ENCODE measurements around the gene GPR32. TPM values are rescaled to one million over a fixed set of nuclear protein-coding genes. Genes with fewer than 3 reads are reported as not detected.

The GPR32 gene
- total and polyA plus RNA-seq, 2 donors (not counting 1 experiment from before 2014, with no cell fraction given), result not detected

DNA sequence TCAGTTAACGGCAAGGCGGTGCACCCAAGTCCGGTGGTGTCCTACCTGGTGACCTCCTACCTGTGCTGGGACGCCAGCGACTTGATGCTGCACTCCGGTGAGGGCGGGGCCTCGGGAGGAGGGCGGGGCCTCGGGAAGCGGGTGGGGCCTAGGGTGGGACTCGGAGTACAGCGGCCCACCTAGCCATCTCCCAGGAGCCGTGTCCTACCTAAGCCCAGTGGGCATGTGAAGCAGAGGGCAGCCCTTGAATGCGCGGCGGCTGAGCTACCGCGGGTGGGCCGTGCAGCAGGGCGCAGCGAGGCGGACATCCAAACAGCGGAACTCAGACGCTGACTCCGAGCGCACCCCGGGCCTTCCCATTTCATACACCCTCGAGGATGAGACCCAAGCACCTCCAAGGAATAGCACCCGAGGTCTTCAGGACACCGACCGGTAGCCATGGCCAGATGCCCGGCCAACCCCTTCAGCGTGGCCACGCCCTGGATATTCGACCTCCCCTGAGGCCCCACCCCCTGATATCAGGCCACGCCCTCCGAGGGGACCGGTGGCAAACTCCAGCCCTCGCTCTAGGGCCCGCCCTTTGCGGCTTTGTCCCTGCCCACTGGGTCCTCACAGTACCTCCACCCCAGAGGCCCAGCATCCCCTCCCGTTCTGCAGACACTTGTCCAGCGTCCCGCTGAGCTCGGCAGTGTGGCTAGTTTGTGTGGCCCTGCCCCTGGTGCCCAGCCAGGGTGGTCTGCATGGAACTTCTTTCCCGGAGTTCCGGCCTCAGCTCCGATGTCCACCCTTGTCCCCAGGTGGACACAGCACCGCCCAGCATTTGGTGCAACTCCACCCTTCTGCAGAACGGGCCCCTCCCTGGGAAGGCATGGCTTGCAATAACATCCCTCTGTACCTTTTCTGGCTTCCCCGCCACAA lies 47.9 kb downstream of the GPR32 start:
- no peaks in the 10 kb centered on the region for H3K79me2 ChIP-seq (ENCODE audit: control insufficient read depth, insufficient read depth, low read length)
- H3K4me2 ChIP-seq (replicated peaks; ENCODE audit: low read depth, low read length, poor library complexity, severe bottlenecking), result peak overlapping the region; percentile 75
- H3K4me3 ChIP-seq (ENCODE audit: control extremely low read depth in 1 of 5, extremely low read depth in 1 of 5, insufficient read depth in 1 of 5, low read depth in 2 of 5, low read length in 4 of 5), result peak overlapping the region in 4 of 5 experiments; percentile 60 to 76 (median 67)
- ATAC-seq (ENCODE audit: low read depth) (peak; percentile 69), DNase-seq (peak; percentile 77)
- H3K9me3 Mint-ChIP-seq (ENCODE audit: insufficient read depth), result no peaks in the 10 kb centered on the region
- H3K9ac ChIP-seq (ENCODE audit: low read length), result peak overlapping the region; percentile 66
- ChIA-PET CTCF (interaction anchor here (3.1 kb wide), 1 partner anchor 104 kb away, joined by 13 read pairs; no protein-coding TSS in a partner anchor), POLR2A (interaction anchor here (1.5 kb wide), 1 partner anchor 13 kb away, joined by 11 read pairs; no protein-coding TSS in a partner anchor)
- peaks cover 0 to 16% (median 0%) of the 10 kb centered on the region in 3 donors for H3K9me3 ChIP-seq (ENCODE audit: control extremely low read depth in 1 of 3, control insufficient read depth in 2 of 3, insufficient read depth in 1 of 3, low read length in 2 of 3)
- H3K27me3 Mint-ChIP-seq, result peaks cover 22% of the 10 kb centered on the region
- peak overlapping the region; percentile 90 for H3K27ac Mint-ChIP-seq
- peaks cover 63% of the 10 kb centered on the region for H3K4me1 Mint-ChIP-seq
- H3K4me1 ChIP-seq (ENCODE audit: control insufficient read depth in 2 of 2, insufficient read depth in 2 of 2, low read length in 2 of 2), result peaks cover 45 to 53% of the 10 kb centered on the region in 2 donors
- intact Hi-C loops (cut with micrococcal nuclease), result loop anchor here (1.0 to 5.0 kb wide), 3 partner anchors 13 to 79 kb away; no protein-coding TSS in a partner anchor
- H4K20me1 ChIP-seq (ENCODE audit: control insufficient read depth, insufficient read depth, low read length, poor library complexity, severe bottlenecking), result no peaks in the 10 kb centered on the region
- peak overlapping the region; percentile 72 for H2AFZ ChIP-seq (ENCODE audit: insufficient read depth, low read depth, low read length, poor library complexity, severe bottlenecking)
- peaks cover 0 to 36% (median 2%) of the 10 kb centered on the region in 4 experiments for H3K27me3 ChIP-seq (replicated peaks in 1 of 4; ENCODE audit: control extremely low read depth in 1 of 4, control insufficient read depth in 3 of 4, insufficient read depth in 4 of 4, low read length in 3 of 4)
- peak overlapping the region in 1 of 2 donors; percentile 29 for H3K27ac ChIP-seq (ENCODE audit: low read length in 2 of 2)
- TF ChIP-seq, protein P1, sequence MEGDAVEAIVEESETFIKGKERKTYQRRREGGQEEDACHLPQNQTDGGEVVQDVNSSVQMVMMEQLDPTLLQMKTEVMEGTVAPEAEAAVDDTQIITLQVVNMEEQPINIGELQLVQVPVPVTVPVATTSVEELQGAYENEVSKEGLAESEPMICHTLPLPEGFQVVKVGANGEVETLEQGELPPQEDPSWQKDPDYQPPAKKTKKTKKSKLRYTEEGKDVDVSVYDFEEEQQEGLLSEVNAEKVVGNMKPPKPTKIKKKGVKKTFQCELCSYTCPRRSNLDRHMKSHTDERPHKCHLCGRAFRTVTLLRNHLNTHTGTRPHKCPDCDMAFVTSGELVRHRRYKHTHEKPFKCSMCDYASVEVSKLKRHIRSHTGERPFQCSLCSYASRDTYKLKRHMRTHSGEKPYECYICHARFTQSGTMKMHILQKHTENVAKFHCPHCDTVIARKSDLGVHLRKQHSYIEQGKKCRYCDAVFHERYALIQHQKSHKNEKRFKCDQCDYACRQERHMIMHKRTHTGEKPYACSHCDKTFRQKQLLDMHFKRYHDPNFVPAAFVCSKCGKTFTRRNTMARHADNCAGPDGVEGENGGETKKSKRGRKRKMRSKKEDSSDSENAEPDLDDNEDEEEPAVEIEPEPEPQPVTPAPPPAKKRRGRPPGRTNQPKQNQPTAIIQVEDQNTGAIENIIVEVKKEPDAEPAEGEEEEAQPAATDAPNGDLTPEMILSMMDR (IDR thresholded peaks at IDR 0.05), result no peak
- TF ChIP-seq EZH2 (IDR thresholded peaks at IDR 0.05; ENCODE audit: borderline replicate concordance, insufficient read depth, low read depth, low read length, poor library complexity, severe bottlenecking), result no peak
- WGBS (ENCODE audit: insufficient coverage), result 9% methylated on average over 51 of the region's 52 CpGs
- H3K36me3 ChIP-seq (replicated peaks in 1 of 2; ENCODE audit: control extremely low read depth in 1 of 2, control insufficient read depth in 1 of 2, extremely low read depth in 1 of 2, insufficient read depth in 2 of 2, low read length in 1 of 2), result no peaks in the 10 kb centered on the region
- H3K4me3 Mint-ChIP-seq, result peak overlapping the region; percentile 93
